Measurements from ENCODE around the gene TEAD1. TPM values are rescaled to one million over a fixed set of nuclear protein-coding genes. Genes with fewer than 3 reads are reported as not detected.
A peak's percentile ranks its signal among the peaks of the same experiment; 100 is the strongest.

The TEAD1 gene
- total RNA-seq, 6 experiments from 2014 or later: 28.3 to 41.5 (median 32.2) TPM

DNA sequence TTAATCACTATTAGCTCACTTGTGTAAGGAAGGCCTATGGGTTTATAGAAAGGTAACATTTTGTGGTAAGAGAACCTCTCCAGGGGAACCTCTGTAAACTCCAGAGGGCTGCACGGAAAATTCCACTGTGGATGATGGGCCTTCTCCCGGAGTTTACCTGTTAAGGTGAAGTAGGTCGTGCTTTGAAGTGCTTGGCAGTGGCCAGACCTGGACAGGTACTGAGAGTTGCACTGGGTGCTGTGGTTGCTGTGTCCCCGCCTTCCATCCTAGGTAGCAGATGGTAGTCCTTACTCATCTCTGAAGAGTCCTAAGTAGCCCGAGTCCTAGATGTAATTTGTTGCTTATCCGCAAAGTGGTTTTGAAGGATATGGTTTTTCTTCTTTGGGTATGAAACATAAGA, 133.4 kb downstream of the TEAD1 start:
- peaks cover 0 to 20% (median 8%) of the 10 kb centered on the region in 4 donors for H3K4me1 ChIP-seq
- DNase-seq (no peak), ATAC-seq (no peak)
- no peaks in the 10 kb centered on the region for H3K9me3 ChIP-seq
- WGBS (ENCODE audit: insufficient coverage, low coverage, low lambda C conversion rate, missing lambda C conversion rate): 90% methylated on average over 2 of the region's 6 CpGs
- no peak overlapping the region for H3K4me3 ChIP-seq
- intact Hi-C loops (cut with DNase I): no loop called here
- no peak overlapping the region for H3K27ac ChIP-seq
- no peak for TF ChIP-seq POLR2A (IDR thresholded peaks at IDR 0.05)
- TF ChIP-seq, protein P1, sequence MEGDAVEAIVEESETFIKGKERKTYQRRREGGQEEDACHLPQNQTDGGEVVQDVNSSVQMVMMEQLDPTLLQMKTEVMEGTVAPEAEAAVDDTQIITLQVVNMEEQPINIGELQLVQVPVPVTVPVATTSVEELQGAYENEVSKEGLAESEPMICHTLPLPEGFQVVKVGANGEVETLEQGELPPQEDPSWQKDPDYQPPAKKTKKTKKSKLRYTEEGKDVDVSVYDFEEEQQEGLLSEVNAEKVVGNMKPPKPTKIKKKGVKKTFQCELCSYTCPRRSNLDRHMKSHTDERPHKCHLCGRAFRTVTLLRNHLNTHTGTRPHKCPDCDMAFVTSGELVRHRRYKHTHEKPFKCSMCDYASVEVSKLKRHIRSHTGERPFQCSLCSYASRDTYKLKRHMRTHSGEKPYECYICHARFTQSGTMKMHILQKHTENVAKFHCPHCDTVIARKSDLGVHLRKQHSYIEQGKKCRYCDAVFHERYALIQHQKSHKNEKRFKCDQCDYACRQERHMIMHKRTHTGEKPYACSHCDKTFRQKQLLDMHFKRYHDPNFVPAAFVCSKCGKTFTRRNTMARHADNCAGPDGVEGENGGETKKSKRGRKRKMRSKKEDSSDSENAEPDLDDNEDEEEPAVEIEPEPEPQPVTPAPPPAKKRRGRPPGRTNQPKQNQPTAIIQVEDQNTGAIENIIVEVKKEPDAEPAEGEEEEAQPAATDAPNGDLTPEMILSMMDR (IDR thresholded peaks at IDR 0.05): no peak
- H3K36me3 ChIP-seq: no peaks in the 10 kb centered on the region
- H3K27me3 ChIP-seq: no peaks in the 10 kb centered on the region

DNA sequence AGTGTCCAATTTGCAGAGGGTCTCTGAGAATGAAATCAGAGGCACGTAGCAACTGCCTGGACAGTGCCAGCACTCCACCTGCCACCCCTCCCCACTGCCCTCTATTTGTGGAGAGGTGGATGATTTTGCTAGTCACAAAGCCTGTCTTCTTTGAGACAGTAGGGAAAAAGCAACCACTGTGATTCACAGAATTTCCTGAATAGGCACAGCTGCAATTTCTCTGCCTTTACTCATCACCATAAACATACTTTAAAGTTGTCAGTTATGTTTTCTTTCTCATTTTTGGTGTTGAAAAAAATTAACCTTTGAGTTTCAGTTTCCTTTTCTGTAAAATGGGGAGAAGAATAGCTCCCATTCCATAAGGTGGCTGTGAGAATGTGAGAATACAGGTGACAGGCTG, 134.3 kb downstream of the TEAD1 start:
- Histone ChIP-seq H3K4me3 (no peak overlapping the region), H3K4me1 (peaks cover 0 to 12% (median 3%) of the 10 kb centered on the region in 4 donors), H3K27ac (no peak overlapping the region), H3K9me3 (no peaks in the 10 kb centered on the region), H3K27me3 (no peaks in the 10 kb centered on the region), H3K36me3 (no peaks in the 10 kb centered on the region)
- no peak for DNase-seq
- TF ChIP-seq, protein P1 (IDR thresholded peaks at IDR 0.05): no peak
- TF ChIP-seq POLR2A (IDR thresholded peaks at IDR 0.05): no peak
- 67% methylated on average over 1 of the region's 1 CpG for WGBS (ENCODE audit: insufficient coverage, low coverage, low lambda C conversion rate, missing lambda C conversion rate)
- no peak for ATAC-seq
- intact Hi-C loops (cut with DNase I): no loop called here

GRCh38 chr11:12809364-12809763, 135.1 kb downstream of the TEAD1 start:
- peaks cover 0 to 10% (median 3%) of the 10 kb centered on the region in 4 donors for H3K4me1 ChIP-seq
- TF ChIP-seq POLR2A (IDR thresholded peaks at IDR 0.05): no peak
- TF ChIP-seq, protein P1 (IDR thresholded peaks at IDR 0.05): no peak
- no peaks in the 10 kb centered on the region for H3K36me3 ChIP-seq
- H3K27ac ChIP-seq: no peak overlapping the region
- WGBS (ENCODE audit: insufficient coverage, low coverage, low lambda C conversion rate, missing lambda C conversion rate): 67% methylated on average over 1 of the region's 3 CpGs
- DNase-seq (no peak), ATAC-seq (no peak)
- no peaks in the 10 kb centered on the region for H3K9me3 ChIP-seq
- H3K4me3 ChIP-seq: no peak overlapping the region
- intact Hi-C loops (cut with DNase I): no loop called here
- H3K27me3 ChIP-seq: no peaks in the 10 kb centered on the region

DNA sequence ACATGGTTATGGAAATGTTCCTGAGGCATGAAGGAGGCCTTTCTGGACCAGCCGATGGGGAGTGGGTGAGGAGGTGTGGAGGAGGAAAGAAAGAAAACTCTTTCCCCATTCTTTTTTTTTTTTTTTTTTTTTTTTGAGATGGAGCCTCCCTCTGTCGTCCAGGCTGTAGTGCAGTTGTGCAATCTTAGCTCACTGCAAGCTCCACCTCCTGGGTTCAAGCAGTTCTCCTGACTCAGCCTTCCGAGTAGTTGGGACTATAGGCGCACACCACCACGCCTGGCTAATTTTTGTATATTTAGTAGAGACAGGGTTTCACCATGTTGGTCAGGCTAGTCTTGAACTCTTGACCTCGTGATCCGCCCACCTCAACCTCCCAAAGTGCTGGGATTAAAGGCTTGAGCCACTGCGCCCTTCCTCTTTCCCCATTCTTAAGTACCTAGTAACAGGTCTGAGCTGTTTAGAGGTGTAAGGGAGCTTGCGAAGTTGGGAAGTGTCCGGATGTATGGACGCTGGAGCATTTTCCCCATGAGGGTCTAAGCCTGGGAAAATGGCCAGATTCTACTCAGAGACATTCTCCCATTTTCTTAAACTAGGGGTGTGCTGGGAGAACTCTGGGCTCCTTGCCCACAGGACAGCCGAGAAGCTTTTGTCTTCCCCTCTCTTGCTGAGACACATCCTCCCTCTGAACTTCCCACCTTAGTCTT, 135.8 kb downstream of the TEAD1 start:
- WGBS (ENCODE audit: insufficient coverage, low coverage, low lambda C conversion rate, missing lambda C conversion rate): 59% methylated on average over 8 of the region's 12 CpGs
- no peak for DNase-seq

More for the DNA sequence above, 135.8 kb downstream of the TEAD1 start:
- peaks cover 0 to 10% (median 3%) of the 10 kb centered on the region in 4 donors for H3K4me1 ChIP-seq
- no peaks in the 10 kb centered on the region for H3K9me3 ChIP-seq
- H3K27ac ChIP-seq: no peak overlapping the region
- ATAC-seq: peak; percentile 20 to 68 (median 44)
- no peak for TF ChIP-seq POLR2A (IDR thresholded peaks at IDR 0.05)
- TF ChIP-seq, protein P1 (IDR thresholded peaks at IDR 0.05): no peak
- intact Hi-C loops (cut with DNase I): no loop called here
- H3K36me3 ChIP-seq: no peaks in the 10 kb centered on the region
- H3K27me3 ChIP-seq: no peaks in the 10 kb centered on the region
- no peak overlapping the region for H3K4me3 ChIP-seq
